Hepatocyte (in vitro differentiated cells): Measurements from ENCODE around the gene TMEM31. TPM values are rescaled to one million over a fixed set of nuclear protein-coding genes. Genes with fewer than 3 reads are reported as not detected.
"Not testable (repeated sequence)": the region's sequence is repeated elsewhere in the genome, so short reads cannot be mapped to it uniquely, and the experiment has no call there.

Experiments used
- DNase-seq: peaks from one replicate; pipeline ENCODE4 v3.0.0-alpha.2; 2016; ENCODE audit warnings: low spot score
- H2AFZ ChIP-seq: fragments of 200-600 bp; sonication (generic); 2 replicates; pipeline ENCODE4 v1.6.0; 2016; ENCODE audit warnings: antibody characterized with exemption, mild to moderate bottlenecking
- H3K27ac ChIP-seq: fragments of 200-600 bp; sonication (generic); 2 replicates; pipeline ENCODE4 v1.5.1; 2016; ENCODE audit warnings: mild to moderate bottlenecking
- H3K27me3 ChIP-seq: fragments of 200-600 bp; sonication (generic); 2 replicates; pipeline ENCODE4 v1.6.1; 2016
- H3K36me3 ChIP-seq: fragments of 200-600 bp; sonication (generic); replicated peaks from 2 replicates; pipeline ENCODE4 v1.5.1; 2016; ENCODE audit warnings: low read depth; ENCODE audit not compliant: insufficient read depth
- H3K4me1 ChIP-seq: fragments of 200-600 bp; sonication (generic); 2 replicates; pipeline ENCODE4 v1.5.1; 2016; ENCODE audit warnings: mild to moderate bottlenecking, moderate library complexity; ENCODE audit not compliant: insufficient read depth
- H3K4me2 ChIP-seq: fragments of 200-600 bp; sonication (generic); 2 replicates; pipeline ENCODE4 v1.6.0; 2016
- H3K4me3 ChIP-seq: fragments of 200-600 bp; sonication (generic); 2 replicates; pipeline ENCODE4 v1.5.1; 2016; ENCODE audit warnings: mild to moderate bottlenecking
- H3K79me2 ChIP-seq: fragments of 200-600 bp; sonication (generic); 2 replicates; pipeline ENCODE4 v1.6.0; 2017; ENCODE audit warnings: mild to moderate bottlenecking
- H3K9me2 ChIP-seq: fragments of 200-600 bp; sonication (generic); replicated peaks from 2 replicates; pipeline ENCODE4 v1.6.0; 2017; ENCODE audit warnings: mild to moderate bottlenecking; ENCODE audit not compliant: insufficient read depth
- H3K9me3 ChIP-seq: fragments of 200-600 bp; sonication (generic); 2 replicates; pipeline ENCODE4 v1.5.1; 2016; ENCODE audit warnings: low read depth, mild to moderate bottlenecking
- H4K20me1 ChIP-seq: fragments of 200-600 bp; sonication (generic); 2 replicates; pipeline ENCODE4 v1.6.0; 2016; ENCODE audit warnings: mild to moderate bottlenecking; ENCODE audit not compliant: insufficient read depth, poor library complexity, severe bottlenecking
- CTCF ChIP-seq: fragments of 200-600 bp; sonication (generic); IDR thresholded peaks from 2 replicates; pipeline ENCODE4 v1.5.1; 2016; ENCODE audit warnings: antibody characterized with exemption, mild to moderate bottlenecking; ENCODE audit not compliant: poor library complexity
- EZH2 ChIP-seq: fragments of 200-600 bp; sonication (generic); IDR thresholded peaks from 2 replicates; pipeline ENCODE4 v1.6.1; 2016; ENCODE audit warnings: antibody characterized with exemption, mild to moderate bottlenecking, borderline replicate concordance
- EZH2phosphoT487 ChIP-seq: fragments of 200-600 bp; sonication (generic); IDR thresholded peaks from one replicate; pipeline ENCODE4 v1.6.1; 2018; ENCODE audit warnings: antibody characterized with exemption, mild to moderate bottlenecking, low read depth, moderate library complexity; ENCODE audit not compliant: unreplicated experiment, severe bottlenecking
- WGBS: methylation state at CpG from one replicate; pipeline ENCODE4 v1.1.6; 2016; ENCODE audit warnings: low lambda C conversion rate; ENCODE audit errors: missing lambda C conversion rate; 5-methylcytosine and 5-hydroxymethylcytosine counted together
- polyA plus RNA-seq: library from polyadenylated mRNA; unstranded; fragments of >200 nt; fragmentation: Nextera tagmentation; extraction: Ambion mirVana; gene quantifications from 2 replicates; pipeline ENCODE4 v1.2.1, GENCODE V29; 2016
- total RNA-seq: library from RNA; depleted of rRNA; stranded (reverse); fragments of >200 nt; gene quantifications from 2 replicates; pipeline ENCODE4 v1.2.3, GENCODE V29; 2014

TMEM31 gene
- total and polyA plus RNA-seq, 2 experiments from 2014 or later, result 1.1 TPM; not detected in 1

GRCh38 chrX:103747163-103747562 lies 36.5 kb downstream of the TMEM31 start:
- WGBS, result 78% methylated on average over 2 of the region's 2 CpGs
- no peak overlapping the region for H3K4me2 ChIP-seq
- no peaks in the 10 kb centered on the region for H3K4me1 ChIP-seq
- DNase-seq, result no peak
- no peaks in the 10 kb centered on the region for H3K36me3 ChIP-seq
- no peaks in the 10 kb centered on the region for H3K79me2 ChIP-seq
- no peaks in the 10 kb centered on the region for H3K9me2 ChIP-seq
- no peaks in the 10 kb centered on the region for H3K27me3 ChIP-seq
- H3K4me3 ChIP-seq, result no peak overlapping the region
- H4K20me1 ChIP-seq, result no peaks in the 10 kb centered on the region
- H3K9me3 ChIP-seq, result no peaks in the 10 kb centered on the region
- no peak overlapping the region for H2AFZ ChIP-seq
- H3K27ac ChIP-seq, result no peak overlapping the region
- TF ChIP-seq CTCF, result no peak
- no peak for TF ChIP-seq EZH2phosphoT487
- TF ChIP-seq EZH2, result no peak

GRCh38 chrX:103754401-103754800 lies 43.7 kb downstream of the TMEM31 start:
- H3K9me3 ChIP-seq, result no peaks in the 10 kb centered on the region
- no peaks in the 10 kb centered on the region for H3K79me2 ChIP-seq
- no peak for DNase-seq
- H4K20me1 ChIP-seq, result no peaks in the 10 kb centered on the region
- no peaks in the 10 kb centered on the region for H3K27me3 ChIP-seq
- H3K4me2 ChIP-seq, result no peak overlapping the region
- no peak overlapping the region for H2AFZ ChIP-seq
- no peak for TF ChIP-seq CTCF
- TF ChIP-seq EZH2, result no peak
- TF ChIP-seq EZH2phosphoT487, result no peak
- H3K36me3 ChIP-seq, result no peaks in the 10 kb centered on the region
- 33% methylated on average over 4 of the region's 4 CpGs for WGBS
- no peaks in the 10 kb centered on the region for H3K9me2 ChIP-seq
- H3K27ac ChIP-seq, result no peak overlapping the region
- H3K4me3 ChIP-seq, result no peak overlapping the region
- no peaks in the 10 kb centered on the region for H3K4me1 ChIP-seq

GRCh38 chrX:103756736-103757135 lies 46.0 kb downstream of the TMEM31 start:
- H3K9me2 ChIP-seq, result no peaks in the 10 kb centered on the region
- TF ChIP-seq CTCF (no peak), EZH2 (no peak), EZH2phosphoT487 (no peak)
- no peak overlapping the region for H3K4me2 ChIP-seq
- H3K27ac ChIP-seq, result no peak overlapping the region
- H3K4me3 ChIP-seq, result no peak overlapping the region
- DNase-seq, result no peak
- H2AFZ ChIP-seq, result no peak overlapping the region
- WGBS, result 82% methylated on average over 3 of the region's 3 CpGs
- H3K9me3 ChIP-seq, result no peaks in the 10 kb centered on the region
- no peaks in the 10 kb centered on the region for H3K4me1 ChIP-seq
- H4K20me1 ChIP-seq, result no peaks in the 10 kb centered on the region
- no peaks in the 10 kb centered on the region for H3K79me2 ChIP-seq
- no peaks in the 10 kb centered on the region for H3K36me3 ChIP-seq
- H3K27me3 ChIP-seq, result no peaks in the 10 kb centered on the region

- no peaks in the 10 kb centered on the region for H4K20me1 ChIP-seq
- no peak overlapping the region for H3K27ac ChIP-seq
- no peak overlapping the region for H3K4me2 ChIP-seq
- TF ChIP-seq EZH2 (no peak), EZH2phosphoT487 (no peak), CTCF (no peak)
- no peaks in the 10 kb centered on the region for H3K79me2 ChIP-seq
- H3K4me1 ChIP-seq, result no peaks in the 10 kb centered on the region
- 91% methylated on average over 1 of the region's 1 CpG for WGBS
- no peaks in the 10 kb centered on the region for H3K36me3 ChIP-seq
- H3K9me3 ChIP-seq, result no peaks in the 10 kb centered on the region
- DNase-seq, result no peak
- H3K27me3 ChIP-seq, result no peaks in the 10 kb centered on the region
- no peaks in the 10 kb centered on the region for H3K9me2 ChIP-seq
- H2AFZ ChIP-seq, result no peak overlapping the region
- no peak overlapping the region for H3K4me3 ChIP-seq
These were observed 47.8 kb downstream of the TMEM31 start for GRCh38 chrX:103758555-103758954.

GRCh38 chrX:103763541-103763940 lies 52.8 kb downstream of the TMEM31 start:
- not testable (repeated sequence) for H3K79me2 ChIP-seq, H2AFZ ChIP-seq, DNase-seq, H3K4me1 ChIP-seq, H3K27me3 ChIP-seq, H4K20me1 ChIP-seq, H3K9me3 ChIP-seq, H3K27ac ChIP-seq, H3K4me2 ChIP-seq, H3K36me3 ChIP-seq, H3K4me3 ChIP-seq, H3K9me2 ChIP-seq
- 60% methylated on average over 5 of the region's 5 CpGs for WGBS
